T-cell (primary cell): ENCODE data around the gene DENND5B. TPM values are rescaled to one million over a fixed set of nuclear protein-coding genes. Genes with fewer than 3 reads are reported as not detected.

Experiments used
- ATAC-seq, 4 experiments: fragments of 200-7000 bp in 3 of 4; fragments of 150-1000 bp in 1 of 4; cut with Tn5 transposase; replicated peaks in 1 of 4; 1 replicate in 3 of 4; 2 replicates in 1 of 4; pipeline ENCODE4 v1.10.0; 2021; ENCODE audit warnings: moderate library complexity in 3 of 4, mild to moderate bottlenecking in 2 of 4, moderate number of reproducible peaks in 1 of 4
- CTCF ChIA-PET, 2 donors: fragments of 300-600 bp; sonication (Branson Sonifier 250); formaldehyde crosslinking; loops; one replicate each; lab custom pipeline; 2022; ENCODE audit warnings: antibody characterized with exemption in 2 of 2; lab: Charles Lee
- POLR2A ChIA-PET, 2 donors: fragments of 300-600 bp; sonication (Branson Sonifier 250); formaldehyde crosslinking; loops; one replicate each; lab custom pipeline; 2022; ENCODE audit warnings: antibody characterized with exemption in 2 of 2; lab: Charles Lee
- DNase-seq, 35 experiments: peaks; one replicate each; pipeline versions ENCODE4 v3.0.0 to v3.0.0-alpha.2; 2013 to 2023
- H3K27ac ChIP-seq: one replicate; pipeline ENCODE4 v1.5.1; 2013; ENCODE audit warnings: low read length
- H3K27me3 ChIP-seq, 2 experiments: replicated peaks in 1 of 2; 1 replicate in 1 of 2; 2 replicates in 1 of 2; pipeline versions ENCODE4 v1.6.1 to v1.7.0; 2013; ENCODE audit warnings: low read length in 1 of 2, mixed read lengths in 1 of 2; ENCODE audit not compliant: control insufficient read depth in 2 of 2, insufficient read depth in 2 of 2; ENCODE audit errors: extremely low read depth in 1 of 2
- H3K36me3 ChIP-seq, 2 donors: 1 replicate in 1 of 2; 2 replicates in 1 of 2; pipeline versions ENCODE4 v1.6.1 to v1.7.0; 2013; ENCODE audit warnings: low read length in 1 of 2; ENCODE audit not compliant: control insufficient read depth in 2 of 2, insufficient read depth in 1 of 2; ENCODE audit errors: extremely low read depth in 1 of 2
- H3K4me1 ChIP-seq, 2 experiments: 1 replicate in 1 of 2; 2 replicates in 1 of 2; pipeline versions ENCODE4 v1.6.1 to v1.7.0; 2013; ENCODE audit warnings: low read length in 2 of 2, mixed read lengths in 1 of 2; ENCODE audit not compliant: insufficient read depth in 2 of 2, control insufficient read depth in 1 of 2; ENCODE audit errors: extremely low read depth in 1 of 2
- H3K4me3 ChIP-seq, 2 donors: 1 replicate in 1 of 2; 2 replicates in 1 of 2; pipeline versions ENCODE4 v1.5.1 to v1.7.0; 2013; ENCODE audit warnings: mild to moderate bottlenecking in 2 of 2, low read length in 1 of 2, moderate library complexity in 1 of 2; ENCODE audit not compliant: control insufficient read depth in 1 of 2; ENCODE audit errors: extremely low read depth in 1 of 2
- H3K9me3 ChIP-seq: 2 replicates; pipeline ENCODE4 v1.7.0; 2013
- H3K27ac Mint-ChIP-seq, 2 donors: one replicate each; pipeline ENCODE4 v1.8.0; 2020 to 2021; ENCODE audit warnings: mild to moderate bottlenecking in 2 of 2, mixed read lengths in 2 of 2
- H3K27me3 Mint-ChIP-seq, 2 donors: one replicate each; pipeline ENCODE4 v1.8.0; 2021 to 2022; ENCODE audit warnings: mixed read lengths in 2 of 2
- H3K36me3 Mint-ChIP-seq: one replicate; pipeline ENCODE4 v1.8.0; 2021; ENCODE audit warnings: mixed read lengths
- H3K4me1 Mint-ChIP-seq, 3 donors: one replicate each; pipeline ENCODE4 v1.8.0; 2020 to 2022; ENCODE audit warnings: mixed read lengths in 3 of 3, mild to moderate bottlenecking in 1 of 3
- H3K4me3 Mint-ChIP-seq, 3 donors: one replicate each; pipeline ENCODE4 v1.8.0; 2020 to 2022; ENCODE audit warnings: mild to moderate bottlenecking in 3 of 3, mixed read lengths in 3 of 3, moderate library complexity in 3 of 3
- H3K9me3 Mint-ChIP-seq, 3 donors: one replicate each; pipeline ENCODE4 v1.8.0; 2020 to 2022; ENCODE audit warnings: mixed read lengths in 3 of 3
- WGBS: methylation state at CpG from one replicate; pipeline ENCODE4 v1.1.5; 2013; ENCODE audit warnings: missing lambda C conversion rate; ENCODE audit not compliant: insufficient coverage; 5-methylcytosine and 5-hydroxymethylcytosine counted together
- total RNA-seq, 35 experiments: library from RNA in 6 of 35; stranded (reverse) in 6 of 35; fragments of 120-200 nt in 1 of 35; gene quantifications; one replicate each; pipeline versions ENCODE4 v1.2.1 to v1.2.4 and lab custom pipeline; 2013 to 2026

Gene DENND5B
- total RNA-seq, 5 donors from 2014 or later (not counting 1 experiment from before 2014, with no cell fraction given) = 0.38 to 2.6 (median 1.2) TPM

GRCh38 chr12:31516702-31517101 lies 74.2 kb downstream of the DENND5B start:
- no peaks in the 10 kb centered on the region for H3K4me1 Mint-ChIP-seq
- peaks cover 0 to 10% of the 10 kb centered on the region in 2 experiments for H3K27me3 ChIP-seq
- no peaks in the 10 kb centered on the region for H3K9me3 Mint-ChIP-seq
- DNase-seq (no peak), ATAC-seq (no peak)
- no peaks in the 10 kb centered on the region for H3K36me3 Mint-ChIP-seq
- no peak overlapping the region for H3K4me3 Mint-ChIP-seq
- no peaks in the 10 kb centered on the region for H3K36me3 ChIP-seq
- no CpG with 5 or more reads among the region's 2 CpGs for WGBS
- POLR2A ChIA-PET = no interaction called here
- no peak overlapping the region for H3K27ac Mint-ChIP-seq
- no peak overlapping the region for H3K4me3 ChIP-seq
- no peaks in the 10 kb centered on the region for H3K4me1 ChIP-seq
- no peaks in the 10 kb centered on the region for H3K9me3 ChIP-seq
- H3K27me3 Mint-ChIP-seq = peaks cover 0 to 7% of the 10 kb centered on the region in 2 donors
- no peak overlapping the region for H3K27ac ChIP-seq
- CTCF ChIA-PET = no interaction called here

- H3K4me1 ChIP-seq = no peaks in the 10 kb centered on the region
- Mint-ChIP-seq H3K9me3 (no peaks in the 10 kb centered on the region), H3K36me3 (no peaks in the 10 kb centered on the region), H3K4me1 (no peaks in the 10 kb centered on the region), H3K4me3 (no peak overlapping the region), H3K27ac (no peak overlapping the region), H3K27me3 (peaks cover 0 to 6% of the 10 kb centered on the region in 2 donors)
- WGBS = 95% methylated on average over 4 of the region's 4 CpGs
- DNase-seq = no peak
- H3K36me3 ChIP-seq = no peaks in the 10 kb centered on the region
- ChIA-PET POLR2A (no interaction called here), CTCF (no interaction called here)
- no peaks in the 10 kb centered on the region for H3K9me3 ChIP-seq
- no peak for ATAC-seq
- H3K27ac ChIP-seq = no peak overlapping the region
- H3K4me3 ChIP-seq = no peak overlapping the region
- H3K27me3 ChIP-seq = peaks cover 0 to 10% of the 10 kb centered on the region in 2 experiments
Observed at GRCh38 chr12:31514912-31515311, 76.0 kb downstream of the DENND5B start.

GRCh38 chr12:31510034-31510433 lies 80.9 kb downstream of the DENND5B start:
- H3K36me3 Mint-ChIP-seq = no peaks in the 10 kb centered on the region
- no peak overlapping the region for H3K4me3 ChIP-seq
- H3K4me1 ChIP-seq = no peaks in the 10 kb centered on the region
- no peaks in the 10 kb centered on the region for H3K36me3 ChIP-seq
- ChIA-PET CTCF (no interaction called here), POLR2A (no interaction called here)
- peaks cover 0 to 10% of the 10 kb centered on the region in 2 experiments for H3K27me3 ChIP-seq
- no peaks in the 10 kb centered on the region for H3K9me3 ChIP-seq
- H3K9me3 Mint-ChIP-seq = no peaks in the 10 kb centered on the region
- no peak overlapping the region for H3K27ac ChIP-seq
- no peaks in the 10 kb centered on the region for H3K4me1 Mint-ChIP-seq
- H3K27ac Mint-ChIP-seq = no peak overlapping the region
- peaks cover 0 to 6% of the 10 kb centered on the region in 2 donors for H3K27me3 Mint-ChIP-seq
- H3K4me3 Mint-ChIP-seq = no peak overlapping the region
- WGBS = 80% methylated on average over 2 of the region's 4 CpGs
- DNase-seq = no peak
- no peak for ATAC-seq

GRCh38 chr12:31508436-31509150 lies 82.3 kb downstream of the DENND5B start:
- POLR2A ChIA-PET = no interaction called here
- Histone ChIP-seq H3K36me3 (no peaks in the 10 kb centered on the region), H3K9me3 (no peaks in the 10 kb centered on the region), H3K27me3 (peaks cover 0 to 3% of the 10 kb centered on the region in 2 experiments), H3K4me1 (no peaks in the 10 kb centered on the region), H3K4me3 (no peak overlapping the region), H3K27ac (no peak overlapping the region)
- no peaks in the 10 kb centered on the region for H3K4me1 Mint-ChIP-seq
- DNase-seq = no peak
- no peak overlapping the region for H3K4me3 Mint-ChIP-seq
- H3K36me3 Mint-ChIP-seq = no peaks in the 10 kb centered on the region
- no CpG with 5 or more reads among the region's 4 CpGs for WGBS
- ATAC-seq = no peak
- peaks cover 0 to 2% of the 10 kb centered on the region in 2 donors for H3K27me3 Mint-ChIP-seq
- no peak overlapping the region for H3K27ac Mint-ChIP-seq
- peaks cover 0 to 7% (median 0%) of the 10 kb centered on the region in 3 donors for H3K9me3 Mint-ChIP-seq
- CTCF ChIA-PET = no interaction called here

GRCh38 chr12:31507966-31508365 lies 83.0 kb downstream of the DENND5B start:
- Mint-ChIP-seq H3K27me3 (no peaks in the 10 kb centered on the region), H3K27ac (no peak overlapping the region), H3K4me3 (no peak overlapping the region), H3K9me3 (peaks cover 0 to 7% (median 0%) of the 10 kb centered on the region in 3 donors), H3K36me3 (no peaks in the 10 kb centered on the region), H3K4me1 (no peaks in the 10 kb centered on the region)
- ATAC-seq (no peak), DNase-seq (no peak)
- CTCF ChIA-PET = no interaction called here
- H3K4me1 ChIP-seq = no peaks in the 10 kb centered on the region
- H3K4me3 ChIP-seq = no peak overlapping the region
- 100% methylated on average over 1 of the region's 1 CpG for WGBS
- H3K36me3 ChIP-seq = no peaks in the 10 kb centered on the region
- peaks cover 0 to 3% of the 10 kb centered on the region in 2 experiments for H3K27me3 ChIP-seq
- no peak overlapping the region for H3K27ac ChIP-seq
- POLR2A ChIA-PET = no interaction called here
- H3K9me3 ChIP-seq = no peaks in the 10 kb centered on the region

GRCh38 chr12:31506515-31507306 lies 84.2 kb downstream of the DENND5B start:
- H3K4me3 Mint-ChIP-seq = no peak overlapping the region
- Histone ChIP-seq H3K27me3 (peaks cover 0 to 3% of the 10 kb centered on the region in 2 experiments), H3K9me3 (no peaks in the 10 kb centered on the region), H3K36me3 (no peaks in the 10 kb centered on the region), H3K4me1 (no peaks in the 10 kb centered on the region), H3K27ac (no peak overlapping the region), H3K4me3 (no peak overlapping the region)
- ATAC-seq (no peak), DNase-seq (no peak)
- POLR2A ChIA-PET = interaction anchor here in 1 of 2 donors (0.7 kb wide), 1 partner anchor 77 kb away, joined by 3 read pairs; no protein-coding TSS in a partner anchor
- no peaks in the 10 kb centered on the region for H3K36me3 Mint-ChIP-seq
- H3K4me1 Mint-ChIP-seq = no peaks in the 10 kb centered on the region
- WGBS = 93% methylated on average over 7 of the region's 9 CpGs
- peaks cover 0 to 7% (median 0%) of the 10 kb centered on the region in 3 donors for H3K9me3 Mint-ChIP-seq
- CTCF ChIA-PET = interaction anchor here in 1 of 2 donors (0.5 kb wide), 1 partner anchor 12 kb away, joined by 3 read pairs; no protein-coding TSS in a partner anchor
- no peaks in the 10 kb centered on the region for H3K27me3 Mint-ChIP-seq
- no peak overlapping the region for H3K27ac Mint-ChIP-seq
